ENCODE results near the gene GRIN3B.

The GRIN3B gene

DNA sequence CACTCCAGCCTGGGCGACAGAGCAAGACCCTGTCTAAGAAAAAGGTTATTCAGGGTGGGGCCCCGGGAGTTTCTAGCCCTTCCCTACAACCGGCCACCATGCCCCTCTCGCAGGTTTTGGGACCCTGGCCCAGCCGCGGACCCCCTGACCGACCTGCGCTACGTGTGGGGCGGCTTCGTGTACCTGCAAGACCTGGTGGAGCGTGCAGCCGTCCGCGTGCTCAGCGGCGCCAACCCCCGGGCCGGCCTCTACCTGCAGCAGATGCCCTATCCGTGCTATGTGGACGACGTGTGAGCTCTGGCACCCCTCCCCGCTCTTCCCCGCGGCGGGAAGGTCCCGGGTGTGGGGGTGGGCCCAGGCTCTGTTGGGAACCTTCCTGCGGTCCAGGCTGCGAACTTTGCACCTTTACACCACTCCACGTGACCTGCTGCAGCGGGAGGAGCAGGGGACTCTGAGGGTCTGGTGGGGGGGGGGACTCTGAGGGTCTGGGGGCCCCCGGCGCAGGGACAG, 46.0 kb downstream of the GRIN3B start:
- DNase-seq, result no peak

- no peak for DNase-seq
These were observed 46.8 kb downstream of the GRIN3B start for GRCh38 chr19:1046836-1047695.

DNA sequence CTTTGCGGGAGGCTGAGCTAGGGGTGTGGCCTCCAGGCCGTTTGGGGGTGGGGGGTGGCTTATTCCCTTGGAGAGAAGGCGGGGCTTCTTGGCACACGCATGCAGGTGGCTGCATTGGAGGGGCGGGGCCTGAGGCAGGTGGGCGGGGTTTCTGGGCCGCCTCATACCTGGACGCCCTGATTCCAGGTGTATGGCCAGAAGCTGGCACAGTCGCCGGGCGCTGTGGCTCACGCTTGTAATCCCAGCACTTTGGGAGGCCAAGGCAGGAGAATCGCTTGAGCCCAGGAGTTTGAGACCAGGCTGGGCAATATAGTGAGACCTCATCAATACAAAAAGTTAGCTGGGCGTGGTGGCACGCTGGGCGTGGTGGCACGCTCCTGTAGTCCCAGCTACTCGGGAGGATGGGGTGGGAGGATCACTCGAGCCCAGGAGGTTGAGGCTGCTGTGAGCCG, 47.5 kb downstream of the GRIN3B start:
- DNase-seq, result no peak

DNA sequence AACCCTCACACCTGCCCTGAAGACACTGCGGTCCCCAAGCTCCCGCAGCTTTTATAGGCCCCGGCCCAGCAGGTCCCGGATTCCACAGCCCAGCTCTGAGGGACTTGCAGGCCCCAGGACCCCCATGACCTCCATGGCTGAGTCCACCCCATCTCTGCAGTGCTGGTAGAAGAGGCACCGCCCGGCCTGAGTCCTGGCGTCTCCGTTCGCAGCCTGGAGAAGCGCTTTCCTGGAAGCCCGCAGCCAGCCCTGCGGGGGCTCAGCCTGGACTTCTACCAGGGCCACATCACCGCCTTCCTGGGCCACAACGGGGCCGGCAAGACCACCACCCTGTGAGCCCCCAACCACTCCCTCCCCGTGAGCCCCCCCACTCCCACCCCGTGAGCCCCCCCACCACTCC, 48.9 kb downstream of the GRIN3B start:
- no peak for DNase-seq

- no peak for DNase-seq
These were observed 49.6 kb downstream of the GRIN3B start for GRCh38 chr19:1049800-1050199.

- no peak for DNase-seq
These were observed 51.0 kb downstream of the GRIN3B start for GRCh38 chr19:1050989-1051788.

DNA sequence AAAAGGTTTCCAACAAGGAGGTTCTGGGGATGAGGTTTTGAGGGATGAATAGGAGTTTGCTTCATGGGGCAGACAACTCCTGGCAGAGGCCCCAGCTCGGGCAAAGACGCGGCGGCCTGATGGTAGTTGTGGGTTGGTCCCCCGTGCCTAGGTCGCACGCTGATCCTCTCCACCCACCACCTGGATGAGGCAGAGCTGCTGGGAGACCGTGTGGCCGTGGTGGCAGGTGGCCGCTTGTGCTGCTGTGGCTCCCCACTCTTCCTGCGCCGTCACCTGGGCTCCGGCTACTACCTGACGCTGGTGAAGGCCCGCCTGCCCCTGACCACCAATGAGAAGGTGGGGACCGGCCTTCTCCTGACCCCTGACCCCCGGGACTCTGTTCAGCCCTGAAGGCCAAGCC, 51.6 kb downstream of the GRIN3B start:
- DNase-seq, result no peak

DNA sequence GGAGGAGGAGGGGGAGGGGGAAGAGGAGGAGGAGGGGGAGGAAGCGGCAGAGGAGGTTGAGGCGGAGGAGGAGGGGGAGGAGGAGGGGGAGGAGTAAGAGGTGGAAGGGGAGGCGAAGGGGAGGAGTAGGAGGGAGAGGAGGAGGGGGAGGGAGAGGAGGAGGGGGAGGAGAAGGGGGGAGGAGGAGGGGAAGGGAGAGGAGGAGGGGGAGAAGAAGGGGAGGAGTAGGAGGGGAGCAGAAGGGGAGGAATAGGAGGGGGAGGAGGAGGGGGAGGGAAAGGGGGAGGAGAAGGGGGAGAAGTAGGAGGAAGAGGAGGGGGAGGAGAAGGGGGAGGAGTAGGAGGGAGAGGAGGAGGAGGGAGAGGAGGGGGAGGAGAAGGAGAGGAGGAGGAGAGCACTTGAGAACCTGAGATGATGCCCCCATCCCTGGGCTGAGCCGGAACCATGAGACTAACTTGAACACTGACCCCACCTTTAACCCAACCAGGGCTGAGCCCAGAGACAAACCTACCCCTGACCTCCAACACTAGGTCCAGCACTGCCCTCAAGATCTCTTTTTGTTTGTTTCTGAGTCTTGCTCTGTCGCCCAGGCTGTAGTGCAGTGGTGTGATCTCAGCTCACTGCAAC, 52.2 kb downstream of the GRIN3B start:
- no peak for DNase-seq

- DNase-seq, result no peak
These were observed 53.2 kb downstream of the GRIN3B start for GRCh38 chr19:1053176-1054101.

DNA sequence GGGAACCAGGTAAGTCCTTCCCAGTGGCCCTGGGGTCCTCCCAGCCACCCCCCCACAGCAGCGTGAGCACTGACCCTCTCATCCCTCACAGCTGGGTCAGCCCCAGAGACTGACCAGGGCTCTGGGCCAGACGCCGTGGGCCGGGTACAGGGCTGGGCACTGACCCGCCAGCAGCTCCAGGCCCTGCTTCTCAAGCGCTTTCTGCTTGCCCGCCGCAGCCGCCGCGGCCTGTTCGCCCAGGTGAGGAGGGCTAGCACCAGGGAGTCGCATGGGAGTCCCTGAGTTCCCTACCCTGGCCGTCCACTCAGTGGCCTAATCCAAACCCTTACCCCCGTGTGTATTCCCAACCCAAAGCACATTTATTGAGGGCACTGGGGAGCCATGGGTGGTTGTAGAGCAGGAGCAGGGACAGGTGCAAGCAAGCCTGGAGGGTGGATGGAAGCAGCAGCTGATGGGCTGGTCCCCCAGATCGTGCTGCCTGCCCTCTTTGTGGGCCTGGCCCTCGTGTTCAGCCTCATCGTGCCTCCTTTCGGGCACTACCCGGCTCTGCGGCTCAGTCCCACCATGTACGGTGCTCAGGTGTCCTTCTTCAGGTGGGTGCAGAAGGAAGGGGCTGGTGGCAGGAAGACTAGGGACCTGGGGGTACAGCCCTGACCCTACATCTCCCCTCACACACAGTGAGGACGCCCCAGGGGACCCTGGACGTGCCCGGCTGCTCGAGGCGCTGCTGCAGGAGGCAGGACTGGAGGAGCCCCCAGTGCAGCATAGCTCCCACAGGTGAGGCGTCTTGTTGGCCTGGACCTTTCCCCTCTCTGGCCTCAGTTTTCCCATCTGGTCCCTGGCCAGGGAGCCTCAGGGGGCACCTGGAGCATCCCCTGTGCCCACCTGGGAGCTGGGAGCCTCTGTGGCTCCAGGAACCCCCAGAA, 54.1 kb downstream of the GRIN3B start:
- no peak for DNase-seq

GRCh38 chr19:1055028-1055425, 54.8 kb downstream of the GRIN3B start:
- no peak for DNase-seq

- no peak for DNase-seq
These were observed 55.8 kb downstream of the GRIN3B start for GRCh38 chr19:1055886-1056620.

- DNase-seq, result no peak
These were observed 57.1 kb downstream of the GRIN3B start for GRCh38 chr19:1057176-1057855.

GRCh38 chr19:1058112-1058511, 57.9 kb downstream of the GRIN3B start:
- no peak for DNase-seq

Data from GOT3 (cell line).